Measurements from ENCODE around the gene SYT11. TPM values are rescaled to one million over a fixed set of nuclear protein-coding genes. Genes with fewer than 3 reads are reported as not detected.
A peak's percentile ranks its signal among the peaks of the same experiment; 100 is the strongest.

SYT11 gene
- total RNA-seq, 1 donor from 2014 or later, result 6.3 TPM

DNA sequence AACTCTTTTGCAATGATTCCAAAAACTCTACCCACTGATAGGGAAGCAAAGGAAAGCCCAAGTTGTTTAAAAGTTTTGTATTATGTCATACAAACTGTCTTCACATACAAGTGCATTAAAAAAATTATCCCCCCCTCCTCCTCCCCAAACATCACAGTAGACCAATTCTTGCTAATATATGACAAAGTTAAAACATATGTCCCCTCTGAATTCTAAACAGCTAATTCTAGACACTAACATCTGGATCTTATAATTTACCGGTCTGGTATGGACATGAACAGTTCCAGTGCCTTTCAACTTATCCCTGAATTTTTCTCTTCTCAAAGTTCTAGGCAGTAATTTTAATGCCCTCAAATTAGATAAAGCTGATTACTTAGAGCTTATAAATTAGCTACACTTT is 38.4 kb downstream of the SYT11 start:
- Histone ChIP-seq H3K4me1 (no peaks in the 10 kb centered on the region), H3K79me2 (ENCODE audit: low read depth) (no peaks in the 10 kb centered on the region), H3K36me3 (peaks cover 11% of the 10 kb centered on the region), H3F3A (ENCODE audit: low read depth) (peaks cover 11% of the 10 kb centered on the region), H3K4me2 (no peak overlapping the region), H4K20me1 (ENCODE audit: low read depth) (peaks cover 3% of the 10 kb centered on the region), H2AFZ (replicated peaks) (no peak overlapping the region), H3K4me3 (no peak overlapping the region), H3K9me3 (ENCODE audit: low read depth) (no peaks in the 10 kb centered on the region), H3K27me3 (no peaks in the 10 kb centered on the region), H3K27ac (no peak overlapping the region), H3K9ac (no peak overlapping the region)
- H3K36me3 Mint-ChIP-seq, result peaks cover 14% of the 10 kb centered on the region
- peaks cover 2% of the 10 kb centered on the region for H3K27me3 Mint-ChIP-seq (ENCODE audit: insufficient read depth, low read depth)
- H3K27ac Mint-ChIP-seq, result no peak overlapping the region
- DNase-seq (ENCODE audit: low spot score), result no peak
- no peak overlapping the region for H3K4me3 Mint-ChIP-seq
- no peak for TF ChIP-seq EZH2phosphoT487 (IDR thresholded peaks at IDR 0.05)
- TF ChIP-seq EZH2 (IDR thresholded peaks at IDR 0.05), result no peak
- TF ChIP-seq CTCF (IDR thresholded peaks at IDR 0.05), result no peak
- H3K4me1 Mint-ChIP-seq, result no peaks in the 10 kb centered on the region
- H3K9me3 Mint-ChIP-seq, result no peaks in the 10 kb centered on the region

GRCh38 chr1:155898888-155899287 is 39.5 kb downstream of the SYT11 start:
- Histone ChIP-seq H3K79me2 (ENCODE audit: low read depth) (no peaks in the 10 kb centered on the region), H3K9me3 (ENCODE audit: low read depth) (no peaks in the 10 kb centered on the region), H3K4me2 (no peak overlapping the region), H3K4me3 (no peak overlapping the region), H3K4me1 (no peaks in the 10 kb centered on the region), H4K20me1 (ENCODE audit: low read depth) (peaks cover 3% of the 10 kb centered on the region), H3K36me3 (peaks cover 17% of the 10 kb centered on the region), H3K27me3 (no peaks in the 10 kb centered on the region), H3F3A (ENCODE audit: low read depth) (peaks cover 8% of the 10 kb centered on the region), H2AFZ (replicated peaks) (no peak overlapping the region), H3K27ac (no peak overlapping the region), H3K9ac (no peak overlapping the region)
- no peak for TF ChIP-seq EZH2 (IDR thresholded peaks at IDR 0.05)
- no peak for TF ChIP-seq CTCF (IDR thresholded peaks at IDR 0.05)
- TF ChIP-seq EZH2phosphoT487 (IDR thresholded peaks at IDR 0.05), result no peak
- H3K27me3 Mint-ChIP-seq (ENCODE audit: insufficient read depth, low read depth), result peaks cover 2% of the 10 kb centered on the region
- no peak for DNase-seq (ENCODE audit: low spot score)
- no peaks in the 10 kb centered on the region for H3K4me1 Mint-ChIP-seq
- H3K4me3 Mint-ChIP-seq, result no peak overlapping the region
- no peak overlapping the region for H3K27ac Mint-ChIP-seq
- H3K36me3 Mint-ChIP-seq, result peaks cover 14% of the 10 kb centered on the region
- no peaks in the 10 kb centered on the region for H3K9me3 Mint-ChIP-seq

DNA sequence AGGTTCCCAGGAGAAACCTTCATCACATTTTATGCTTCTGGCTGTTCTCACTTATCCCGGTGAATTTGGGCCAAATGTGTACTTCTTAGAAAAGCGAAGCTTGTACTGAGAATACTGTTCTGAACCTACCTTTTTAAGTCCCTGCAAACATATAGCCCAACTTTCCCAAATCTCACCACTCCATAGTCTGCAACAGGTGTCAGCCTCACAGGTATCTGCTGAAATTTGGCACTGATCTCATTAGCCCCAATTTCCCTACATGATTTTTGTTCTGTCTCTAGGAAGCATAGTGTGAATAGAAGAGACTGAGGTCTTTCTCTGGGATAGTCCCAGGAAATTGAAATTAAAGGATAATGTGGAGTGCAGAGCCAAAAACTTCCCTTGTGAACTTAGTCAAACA is 40.3 kb downstream of the SYT11 start:
- Mint-ChIP-seq H3K36me3 (peaks cover 22% of the 10 kb centered on the region), H3K9me3 (no peaks in the 10 kb centered on the region), H3K4me1 (no peaks in the 10 kb centered on the region), H3K4me3 (no peak overlapping the region), H3K27me3 (ENCODE audit: insufficient read depth, low read depth) (peaks cover 2% of the 10 kb centered on the region), H3K27ac (peak overlapping the region; percentile 16)
- no peak overlapping the region for H3K9ac ChIP-seq
- no peak overlapping the region for H2AFZ ChIP-seq (replicated peaks)
- H3K79me2 ChIP-seq (ENCODE audit: low read depth), result no peaks in the 10 kb centered on the region
- H3K27ac ChIP-seq, result no peak overlapping the region
- H3K9me3 ChIP-seq (ENCODE audit: low read depth), result no peaks in the 10 kb centered on the region
- no peak overlapping the region for H3K4me2 ChIP-seq
- no peaks in the 10 kb centered on the region for H3K27me3 ChIP-seq
- H4K20me1 ChIP-seq (ENCODE audit: low read depth), result peaks cover 3% of the 10 kb centered on the region
- DNase-seq (ENCODE audit: low spot score), result no peak
- no peak for TF ChIP-seq CTCF (IDR thresholded peaks at IDR 0.05)
- no peak for TF ChIP-seq EZH2phosphoT487 (IDR thresholded peaks at IDR 0.05)
- TF ChIP-seq EZH2 (IDR thresholded peaks at IDR 0.05), result no peak
- H3K36me3 ChIP-seq, result peaks cover 21% of the 10 kb centered on the region
- no peaks in the 10 kb centered on the region for H3K4me1 ChIP-seq
- H3F3A ChIP-seq (ENCODE audit: low read depth), result peaks cover 8% of the 10 kb centered on the region
- H3K4me3 ChIP-seq, result no peak overlapping the region

Data from neural progenitor cell (in vitro differentiated cells).